ENCODE results near the gene CDKL4.
"Not testable (repeated sequence)": the region's sequence is repeated elsewhere in the genome, so short reads cannot be mapped to it uniquely, and the experiment has no call there.

Gene CDKL4

DNA sequence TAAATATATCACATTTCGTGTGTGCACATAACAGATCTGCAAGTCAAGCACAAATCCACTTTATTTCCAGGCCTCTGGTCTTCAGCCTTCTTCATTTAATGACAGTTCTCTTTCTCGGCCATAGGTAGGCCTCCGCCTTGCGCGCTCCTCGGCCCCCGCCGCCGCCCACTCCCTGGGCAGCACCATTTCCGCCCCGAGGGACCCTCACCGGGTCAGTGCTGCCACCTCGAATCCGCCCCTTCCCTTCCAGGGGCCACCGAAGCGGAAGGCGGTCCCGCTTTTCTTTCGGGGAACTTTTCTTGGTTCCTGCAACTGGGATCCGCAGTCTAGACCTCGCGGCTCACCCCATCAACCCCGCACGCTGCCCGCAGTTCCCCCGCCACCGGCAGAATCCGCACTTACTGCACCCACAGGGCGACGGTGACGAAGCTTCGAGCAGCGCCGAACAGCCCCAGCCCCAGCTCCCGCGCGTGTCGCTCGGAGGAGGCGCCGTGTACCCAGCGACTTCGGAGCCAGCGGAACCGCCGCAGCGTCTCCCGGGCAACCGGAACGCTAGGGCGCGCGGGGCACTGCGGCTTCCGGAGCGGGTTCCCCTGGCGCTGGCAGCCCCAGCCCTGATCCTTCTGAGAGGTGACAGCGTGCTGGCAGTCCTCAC is at the start of gene CDKL4:
Gene CDKL4 (minus strand): TSS at position 502 of the 655 bp plus-strand sequence.
- peak; percentile 18 for DNase-seq

DNA sequence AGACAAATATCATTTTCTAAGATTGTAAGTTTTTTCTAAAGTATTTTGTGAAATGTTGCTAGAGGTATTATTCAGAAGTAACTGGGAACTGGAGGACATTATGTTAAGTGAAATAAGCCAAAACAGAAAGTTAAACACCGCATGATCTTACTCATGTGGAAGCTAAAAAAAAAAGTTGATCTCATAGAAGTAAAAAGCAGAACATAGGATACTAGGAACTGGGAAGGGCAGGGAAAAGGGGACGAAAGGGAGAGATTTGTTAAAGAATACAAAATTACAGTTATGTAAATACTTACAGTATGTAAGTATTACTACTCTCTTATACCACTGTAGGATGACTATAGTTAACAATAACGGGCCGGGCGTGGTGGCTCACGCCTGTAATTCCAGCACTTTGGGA is 46.7 kb upstream of the CDKL4 start:
- DNase-seq, result no peak

GRCh38 chr2:39289609-39290008 is 45.8 kb upstream of the CDKL4 start:
- DNase-seq, result no peak

GRCh38 chr2:39283561-39283960 is 39.8 kb upstream of the CDKL4 start:
- no peak for DNase-seq

GRCh38 chr2:39281391-39281790 is 37.6 kb upstream of the CDKL4 start:
- DNase-seq, result no peak

DNA sequence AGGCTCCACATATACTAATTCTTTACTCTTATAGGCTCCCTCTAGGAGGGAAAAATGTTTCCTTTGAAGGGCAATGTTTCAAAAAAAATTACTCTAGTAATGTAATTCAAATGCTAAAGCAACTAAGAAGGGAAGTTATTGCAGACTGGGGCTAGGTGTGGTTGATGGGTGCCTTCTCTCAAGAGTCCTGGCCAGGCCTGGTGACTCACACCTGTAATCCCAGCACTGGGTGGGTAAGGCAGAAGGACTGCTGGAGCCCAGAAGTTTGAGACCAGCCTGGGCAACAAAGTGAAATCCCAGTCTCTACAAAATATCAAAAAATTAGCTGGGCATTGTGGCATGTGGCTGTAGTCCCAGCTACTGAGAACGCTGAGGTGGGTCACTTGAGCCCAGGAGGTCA is 31.2 kb upstream of the CDKL4 start:
- no peak for DNase-seq

- DNase-seq, result no peak
Observed at GRCh38 chr2:39269941-39270340, 26.2 kb upstream of the CDKL4 start.

DNA sequence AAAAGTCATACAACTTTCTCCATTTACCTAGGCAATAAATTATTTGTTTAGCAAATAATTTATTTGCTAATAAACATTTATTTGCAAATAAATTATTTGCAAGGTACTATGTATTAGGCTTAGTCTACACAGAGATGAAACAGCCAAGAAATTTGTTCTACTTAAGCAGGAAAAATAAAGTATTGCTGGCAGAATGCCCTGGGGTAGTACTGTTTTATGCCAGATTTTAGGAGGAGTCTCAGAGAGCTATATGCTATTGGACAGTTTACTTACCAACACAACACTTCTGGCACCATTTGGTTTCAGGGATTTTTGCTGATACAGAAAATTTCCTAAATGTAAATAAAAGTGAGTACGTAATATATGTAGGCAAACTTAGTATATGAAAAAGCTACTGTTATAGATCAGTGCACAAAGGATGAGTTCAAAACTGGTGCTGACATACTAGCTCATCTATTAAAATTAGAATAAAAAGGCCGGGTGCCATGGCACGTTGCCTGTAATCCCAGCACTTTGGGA is 23.2 kb upstream of the CDKL4 start:
- no peak for DNase-seq

- DNase-seq, result no peak
Observed at GRCh38 chr2:39266139-39266805, 22.5 kb upstream of the CDKL4 start.

- no peak for DNase-seq
Observed at GRCh38 chr2:39265315-39265714, 21.5 kb upstream of the CDKL4 start.

- DNase-seq, result no peak
Observed at GRCh38 chr2:39264733-39265132, 21.0 kb upstream of the CDKL4 start.

- DNase-seq, result no peak
Observed at GRCh38 chr2:39260087-39260486, 16.3 kb upstream of the CDKL4 start.

GRCh38 chr2:39256040-39256439 is 12.3 kb upstream of the CDKL4 start:
- DNase-seq, result no peak

DNA sequence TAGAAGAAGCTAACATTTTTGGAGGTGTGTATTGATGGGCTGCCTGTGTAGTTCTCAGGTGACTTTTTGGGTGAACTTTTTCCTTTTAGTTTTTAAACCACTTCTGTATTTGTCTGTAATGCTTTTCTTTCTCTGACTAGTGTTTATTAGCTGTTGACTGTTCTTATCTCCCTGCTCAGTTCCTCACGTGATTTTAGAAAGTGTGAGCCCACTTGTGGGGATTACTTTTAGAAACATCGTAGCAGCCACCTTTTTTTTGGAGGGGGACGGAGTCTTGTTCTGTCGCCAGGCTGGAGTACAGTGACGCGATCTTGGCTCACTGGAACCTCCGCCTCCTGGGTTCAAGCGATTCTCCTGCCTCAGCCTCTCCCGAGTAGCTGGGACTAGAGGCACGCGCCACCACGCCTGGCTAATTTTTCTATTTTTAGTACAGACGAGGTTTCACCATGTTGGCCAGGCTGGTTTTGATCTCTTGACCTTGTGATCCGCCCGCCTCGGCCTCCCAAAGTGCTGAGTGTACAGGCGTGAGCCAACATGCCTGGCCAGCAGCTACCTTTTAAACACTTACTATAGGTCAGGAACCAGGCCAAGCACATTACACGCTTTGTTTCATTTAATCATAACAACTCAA is 9.2 kb upstream of the CDKL4 start:
- no peak for DNase-seq

DNA sequence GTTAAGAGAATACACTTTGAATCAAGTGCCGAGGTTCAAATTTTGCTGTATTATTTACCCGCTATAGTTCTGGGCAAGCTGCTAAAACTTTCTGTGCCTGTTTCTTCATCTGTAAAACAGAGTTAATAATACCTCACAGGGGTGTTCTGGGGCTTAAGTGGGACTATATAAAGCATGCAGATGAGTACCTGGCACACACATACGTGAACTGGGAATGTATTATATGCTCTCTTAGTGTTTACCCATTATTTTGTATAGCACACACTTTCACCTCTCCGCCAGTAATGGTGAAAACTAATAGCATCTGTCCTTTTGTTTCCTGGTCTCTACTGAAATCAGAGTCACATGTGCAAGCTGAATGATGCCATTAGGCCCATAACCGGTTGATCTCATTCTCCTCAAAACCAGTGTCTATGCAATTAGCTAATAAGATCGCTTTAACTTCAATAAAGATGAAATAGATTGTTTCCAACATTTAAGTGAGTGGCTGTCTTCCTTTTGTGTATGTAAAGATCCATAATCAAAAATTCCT is 3.8 kb upstream of the CDKL4 start:
- DNase-seq, result no peak

DNA sequence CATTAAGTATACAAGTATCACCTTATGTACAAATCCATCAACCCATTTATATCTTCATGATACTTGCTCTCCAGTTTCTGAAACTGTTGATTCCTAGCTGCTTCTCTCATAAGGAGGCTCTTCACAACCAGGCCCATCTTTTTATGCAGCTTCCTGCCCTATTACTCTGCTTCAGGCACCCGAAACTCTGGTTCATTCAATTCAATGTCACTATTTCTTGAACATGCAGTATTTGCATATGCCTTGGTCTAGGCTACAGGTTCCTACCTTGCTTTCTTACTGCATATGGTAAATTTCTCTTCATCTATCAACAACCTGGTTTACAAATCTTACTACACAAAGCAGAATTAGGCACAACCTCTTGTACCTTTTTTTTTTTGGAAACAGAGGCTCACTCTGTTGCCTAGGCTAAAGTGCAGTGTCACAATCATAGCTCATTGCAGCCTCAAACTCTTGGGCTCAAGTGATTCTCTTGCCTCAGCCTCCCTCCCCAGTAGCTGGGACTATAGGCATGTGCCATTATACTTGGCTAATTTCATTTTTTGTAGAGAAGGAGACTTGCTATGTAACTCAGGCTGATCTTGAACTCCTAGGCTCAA is 2.7 kb upstream of the CDKL4 start:
- no peak for DNase-seq

DNA sequence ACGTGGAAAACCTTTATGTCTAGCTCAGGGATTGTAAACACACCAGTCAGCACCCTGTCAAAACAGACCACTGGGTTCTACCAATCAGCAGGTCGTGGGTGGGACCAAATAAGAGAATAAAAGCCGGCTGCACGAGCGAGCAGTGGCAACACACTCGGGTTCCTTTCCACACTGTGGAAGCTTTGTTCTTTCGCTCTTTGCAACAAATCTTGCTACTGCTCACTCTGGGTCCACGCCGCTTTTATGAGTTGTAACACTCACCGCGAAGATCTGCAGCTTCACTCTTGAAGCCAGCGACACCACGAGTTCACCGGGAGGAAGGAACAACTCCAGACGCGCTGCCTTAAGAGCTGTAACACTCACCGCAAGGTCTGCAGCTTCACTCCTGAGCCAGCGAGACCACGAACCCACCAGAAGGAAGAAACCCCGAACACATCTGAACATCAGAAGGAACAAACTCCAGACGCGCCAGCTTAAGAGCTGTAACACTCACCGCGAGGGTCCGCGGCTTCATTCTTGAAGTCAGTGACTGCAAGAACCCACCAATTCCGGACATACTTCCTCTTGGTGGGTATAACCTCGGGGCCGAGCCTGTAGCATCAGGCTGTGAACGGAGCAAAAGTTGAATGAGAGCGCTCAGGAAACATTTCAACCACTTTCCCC is 1.3 kb upstream of the CDKL4 start:
- peak; percentile 42 for DNase-seq

DNA sequence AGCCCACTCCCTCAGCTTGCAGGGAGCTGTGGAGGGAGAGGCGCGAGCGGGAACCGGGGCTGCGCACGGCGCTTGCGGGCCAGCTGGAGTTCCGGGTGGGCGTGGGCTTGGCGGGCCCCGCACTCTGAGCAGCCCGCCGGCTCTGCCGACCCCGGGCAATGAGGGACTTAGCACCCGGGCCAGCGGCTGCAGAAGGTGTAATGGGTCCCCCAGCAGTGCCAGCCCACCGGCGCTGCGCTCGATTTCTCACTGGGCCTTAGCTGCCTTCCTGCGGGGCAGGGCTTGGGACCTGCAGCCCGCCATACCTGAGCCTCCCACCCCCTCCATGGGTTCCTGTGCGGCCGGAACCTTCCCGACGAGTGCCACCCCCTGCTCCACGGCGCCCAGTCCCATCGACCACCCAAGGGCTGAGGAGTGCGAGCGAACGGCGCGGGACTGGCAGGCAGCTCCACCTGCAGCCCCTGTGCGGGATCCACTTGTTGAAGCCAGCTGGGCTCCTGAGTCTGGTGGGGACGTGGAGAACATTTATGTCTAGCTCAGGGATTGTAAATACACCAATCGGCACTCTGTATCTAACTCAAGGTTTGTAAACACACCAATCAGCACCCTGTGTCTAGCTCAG is 582 bp upstream of the CDKL4 start:
- DNase-seq, result not testable (repeated sequence)

DNA sequence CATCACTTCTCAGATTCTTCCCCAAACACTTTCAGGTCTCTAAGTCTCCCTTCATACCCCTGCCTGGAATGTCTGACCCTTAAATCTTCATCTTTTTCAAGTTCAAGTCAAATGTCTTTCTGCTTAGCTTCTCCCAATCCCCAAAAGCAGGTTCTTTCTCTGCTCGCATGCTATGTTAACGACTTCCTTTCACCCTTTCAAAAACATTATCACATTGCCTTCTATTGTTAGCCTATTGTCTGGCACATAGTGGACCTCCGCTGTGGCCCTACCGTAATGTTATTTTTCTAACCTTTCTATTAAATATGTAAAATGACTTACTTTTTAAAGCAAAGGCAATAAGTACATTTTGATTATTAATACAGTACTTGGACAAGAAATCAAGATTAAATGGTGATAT is 2.2 kb downstream of the CDKL4 start:
- no peak for DNase-seq

GRCh38 chr2:39240758-39241157 is 3.0 kb downstream of the CDKL4 start:
- DNase-seq, result no peak

- DNase-seq, result no peak
Observed at GRCh38 chr2:39234754-39235153, 9.0 kb downstream of the CDKL4 start.

DNA sequence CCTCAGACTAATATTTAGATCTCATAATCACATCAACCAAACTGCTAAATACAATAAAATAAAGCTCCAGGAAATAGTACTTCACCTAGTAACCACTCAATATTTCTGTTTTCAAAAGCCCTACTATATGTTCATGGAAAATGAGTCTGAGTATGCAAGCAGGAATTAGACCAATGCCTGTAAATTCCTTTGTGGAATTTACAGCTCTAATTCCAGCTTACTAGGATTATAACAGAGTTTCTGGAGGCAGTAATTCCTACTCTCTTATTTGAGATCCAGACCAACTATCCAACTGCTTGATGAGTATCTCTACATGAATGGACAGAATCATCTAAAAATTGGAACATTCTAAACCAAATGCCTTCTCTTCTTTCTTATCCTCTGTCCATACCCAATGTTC is 11.6 kb downstream of the CDKL4 start:
- no peak for DNase-seq

Data from NCI-H510A treated with DMSO at 0.1 percent for 48 hours (cell line).